Erythroblast (primary cell): ENCODE results near the gene MAP3K5.

ENCODE experiments used
- GATA1 ChIP-seq: IDR thresholded peaks from 2 replicates; pipeline ENCODE4 v1.6.1; 2011; ENCODE audit warnings: low read depth, mild to moderate bottlenecking, control low read depth, low read length, moderate library complexity
- POLR2A ChIP-seq: IDR thresholded peaks from 2 replicates; pipeline ENCODE4 v1.6.1; 2011; ENCODE audit warnings: mild to moderate bottlenecking, low read length

DNA sequence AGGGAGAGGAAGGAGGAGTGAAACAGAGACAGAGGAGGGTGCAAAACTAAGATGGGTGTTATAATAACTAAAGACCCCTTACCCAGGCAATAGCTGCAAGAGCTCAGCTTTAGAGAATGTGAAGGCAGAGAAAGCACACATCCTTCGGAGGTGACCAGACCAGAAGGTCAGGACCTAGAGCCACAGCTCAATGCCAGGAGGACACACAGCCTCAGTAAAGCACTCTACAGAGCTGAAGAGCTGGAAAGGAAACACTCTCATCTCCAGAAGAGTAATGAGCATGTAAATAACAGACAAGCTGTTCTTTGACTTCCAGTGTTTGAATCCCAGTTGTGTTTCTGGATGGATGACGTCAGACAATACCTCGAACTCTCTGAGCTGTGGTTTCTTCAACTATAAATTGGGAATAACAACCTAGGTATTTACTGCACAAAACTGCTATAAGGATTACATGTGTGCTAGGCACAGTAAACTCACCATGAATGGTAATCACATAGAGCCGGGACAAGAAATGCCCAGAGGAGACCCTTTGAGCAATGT is 63.2 kb downstream of the MAP3K5 start:
- no peak for TF ChIP-seq POLR2A
- no peak for TF ChIP-seq GATA1
